HG03159 (cell line): ENCODE measurements around the gene SLC34A1.
A peak's percentile ranks its signal among the peaks of the same experiment; 100 is the strongest.
"Not testable (repeated sequence)": the region's sequence is repeated elsewhere in the genome, so short reads cannot be mapped to it uniquely, and the experiment has no call there.

ENCODE experiments used
- ATAC-seq: cut with Tn5 transposase; IDR thresholded peaks from one replicate; pipeline ENCODE4 v1.9.1; 2021; ENCODE audit warnings: mild to moderate bottlenecking, moderate library complexity; ENCODE audit not compliant: unreplicated experiment

The SLC34A1 gene, protein sequence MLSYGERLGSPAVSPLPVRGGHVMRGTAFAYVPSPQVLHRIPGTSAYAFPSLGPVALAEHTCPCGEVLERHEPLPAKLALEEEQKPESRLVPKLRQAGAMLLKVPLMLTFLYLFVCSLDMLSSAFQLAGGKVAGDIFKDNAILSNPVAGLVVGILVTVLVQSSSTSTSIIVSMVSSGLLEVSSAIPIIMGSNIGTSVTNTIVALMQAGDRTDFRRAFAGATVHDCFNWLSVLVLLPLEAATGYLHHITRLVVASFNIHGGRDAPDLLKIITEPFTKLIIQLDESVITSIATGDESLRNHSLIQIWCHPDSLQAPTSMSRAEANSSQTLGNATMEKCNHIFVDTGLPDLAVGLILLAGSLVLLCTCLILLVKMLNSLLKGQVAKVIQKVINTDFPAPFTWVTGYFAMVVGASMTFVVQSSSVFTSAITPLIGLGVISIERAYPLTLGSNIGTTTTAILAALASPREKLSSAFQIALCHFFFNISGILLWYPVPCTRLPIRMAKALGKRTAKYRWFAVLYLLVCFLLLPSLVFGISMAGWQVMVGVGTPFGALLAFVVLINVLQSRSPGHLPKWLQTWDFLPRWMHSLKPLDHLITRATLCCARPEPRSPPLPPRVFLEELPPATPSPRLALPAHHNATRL

DNA sequence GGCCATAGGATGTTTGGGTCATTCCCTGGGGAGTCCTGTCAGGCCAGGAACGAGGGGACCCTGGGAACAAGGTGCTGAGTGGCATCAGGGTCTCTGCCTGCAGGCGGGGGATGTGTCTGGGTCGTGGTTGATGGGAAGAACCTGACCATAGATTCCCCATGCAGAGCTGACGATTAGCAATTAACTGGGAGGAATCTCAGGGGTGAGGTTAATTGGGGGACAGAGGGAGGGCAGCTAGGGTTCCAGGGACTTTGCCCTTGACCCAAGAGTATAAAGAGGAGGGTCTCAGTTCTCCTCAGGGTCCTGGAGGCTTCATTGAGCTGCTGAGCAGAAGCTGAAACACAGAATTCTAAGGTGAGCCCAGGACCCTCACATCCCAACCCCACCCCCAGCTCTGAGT is at the start of gene SLC34A1:
TSS of gene SLC34A1 (plus strand) at position 301 of the 400 bp plus-strand sequence. CDS start 1,308 bp downstream, outside the sequence.
- ATAC-seq = no peak

DNA sequence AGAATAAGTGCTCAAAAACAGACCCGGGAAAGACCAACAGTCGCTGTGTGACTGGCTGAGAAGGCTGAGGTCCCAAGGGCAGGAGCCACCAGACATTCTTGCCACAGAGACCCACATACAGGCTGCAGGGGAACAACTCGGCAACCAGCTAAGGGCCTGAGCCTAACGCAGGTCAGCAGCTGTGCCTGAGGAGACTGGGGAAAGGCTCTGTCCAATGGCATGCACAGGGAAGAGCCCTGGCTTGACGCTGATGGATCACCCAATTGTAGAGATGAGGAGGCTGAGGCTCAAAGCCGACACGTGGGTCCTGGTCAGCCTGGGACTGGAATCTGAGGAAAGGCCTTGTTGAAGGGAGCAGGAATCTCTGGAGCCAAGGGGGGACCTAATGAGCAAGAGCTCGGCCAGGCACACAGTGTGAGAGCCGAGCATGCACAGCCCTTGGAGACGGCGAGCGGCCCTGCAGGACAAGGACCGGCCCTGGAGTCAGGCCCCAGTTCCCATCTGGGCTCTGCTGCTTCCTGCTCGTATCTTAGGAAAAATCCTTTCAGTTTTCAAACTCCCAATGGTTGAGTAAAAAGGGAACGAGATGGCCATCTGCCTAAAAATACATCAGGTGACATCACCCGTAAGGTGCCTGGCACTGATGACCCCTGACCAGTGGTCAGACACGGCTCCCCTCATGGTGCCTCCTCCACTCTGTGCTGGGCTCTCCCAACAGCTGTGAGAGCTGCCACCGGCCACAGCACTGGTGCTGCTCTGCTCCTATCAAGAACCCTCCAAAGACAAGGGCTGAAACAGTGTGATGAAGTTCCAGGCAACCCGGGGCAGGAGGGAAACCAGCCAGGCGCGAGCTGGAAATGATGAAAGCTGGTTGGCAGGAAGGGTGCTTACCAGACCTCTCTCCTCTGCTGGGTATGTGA is 49.2 kb upstream of the SLC34A1 start:
- ATAC-seq = no peak

DNA sequence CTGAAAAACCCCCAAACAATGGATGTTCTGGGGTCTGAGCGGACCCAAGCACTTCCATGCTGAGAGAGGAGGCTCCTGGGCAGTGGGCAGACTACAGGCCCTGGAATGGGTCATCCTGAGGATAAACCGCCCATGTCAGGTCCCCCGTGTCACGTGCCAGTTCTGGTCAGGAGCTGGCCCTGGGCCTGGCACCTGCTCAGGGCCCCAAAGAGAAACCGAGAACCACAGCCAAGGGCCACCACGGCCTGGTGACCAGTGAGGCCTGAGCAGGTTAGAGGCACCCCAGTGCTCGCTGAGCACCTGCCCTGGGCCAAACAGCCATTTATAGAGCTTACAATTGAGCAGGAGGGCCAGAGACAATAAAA is 48.6 kb upstream of the SLC34A1 start:
- ATAC-seq = no peak

DNA sequence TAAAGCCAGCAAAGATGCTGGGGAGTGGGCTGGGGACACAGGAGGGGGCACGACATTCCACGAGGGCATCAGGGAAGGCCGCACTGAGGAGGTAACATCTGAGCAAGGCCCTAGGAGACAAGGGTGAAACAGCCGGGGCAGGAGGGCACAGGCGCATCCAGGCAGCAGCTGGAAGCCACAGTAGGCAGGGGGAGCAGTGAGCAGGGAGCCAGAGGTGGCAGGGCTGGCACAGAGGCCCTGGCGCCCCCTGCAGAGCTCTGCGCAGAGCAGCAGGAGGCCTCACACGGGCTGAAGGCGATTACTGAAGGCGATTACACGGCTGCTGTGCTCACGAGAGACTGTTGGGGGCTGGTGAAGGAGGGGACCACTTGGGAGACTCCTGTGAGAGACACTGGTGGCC is 48.1 kb upstream of the SLC34A1 start:
- ATAC-seq = no peak

DNA sequence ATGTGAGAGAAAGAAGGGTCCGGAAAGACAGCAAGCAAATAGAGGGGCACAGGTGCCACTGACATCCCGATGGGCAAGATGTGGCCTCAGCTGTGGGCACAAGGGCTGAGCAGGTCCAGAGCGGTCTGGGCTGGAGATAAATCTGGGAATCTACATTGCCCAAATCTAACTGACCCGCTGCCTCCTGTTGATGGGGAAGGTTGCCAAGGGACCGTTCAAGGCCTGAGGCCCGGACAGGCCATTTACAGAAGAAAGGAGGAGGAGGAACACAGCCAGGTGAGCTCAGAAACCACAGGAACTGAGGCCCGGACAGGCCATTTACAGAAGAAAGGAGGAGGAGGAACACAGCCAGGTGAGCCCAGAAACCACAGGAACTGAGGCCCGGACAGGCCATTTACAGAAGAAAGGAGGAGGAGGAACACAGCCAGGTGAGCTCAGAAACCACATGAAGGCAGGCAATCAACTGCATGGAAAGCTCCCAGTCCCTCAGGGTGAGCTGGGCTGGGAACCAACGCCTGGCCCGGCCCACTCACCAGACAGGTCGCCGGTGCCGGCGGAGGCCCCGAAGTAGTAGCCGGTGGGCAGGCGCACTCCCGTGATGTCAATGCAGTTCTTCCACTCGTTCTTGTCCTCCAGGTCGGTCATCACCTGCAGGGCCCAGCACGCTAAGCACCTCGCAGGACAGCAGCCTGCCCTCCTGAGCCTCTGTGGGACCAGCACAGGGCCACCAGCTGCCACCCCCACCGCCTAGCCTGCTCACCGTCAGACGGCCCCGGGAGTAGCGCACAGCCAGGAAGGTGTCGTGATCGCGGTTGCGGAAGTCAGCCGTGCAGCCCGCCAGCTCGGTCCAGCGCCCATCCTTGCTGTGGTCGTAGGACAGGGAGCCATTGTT is 47.4 kb upstream of the SLC34A1 start:
- no peak for ATAC-seq

DNA sequence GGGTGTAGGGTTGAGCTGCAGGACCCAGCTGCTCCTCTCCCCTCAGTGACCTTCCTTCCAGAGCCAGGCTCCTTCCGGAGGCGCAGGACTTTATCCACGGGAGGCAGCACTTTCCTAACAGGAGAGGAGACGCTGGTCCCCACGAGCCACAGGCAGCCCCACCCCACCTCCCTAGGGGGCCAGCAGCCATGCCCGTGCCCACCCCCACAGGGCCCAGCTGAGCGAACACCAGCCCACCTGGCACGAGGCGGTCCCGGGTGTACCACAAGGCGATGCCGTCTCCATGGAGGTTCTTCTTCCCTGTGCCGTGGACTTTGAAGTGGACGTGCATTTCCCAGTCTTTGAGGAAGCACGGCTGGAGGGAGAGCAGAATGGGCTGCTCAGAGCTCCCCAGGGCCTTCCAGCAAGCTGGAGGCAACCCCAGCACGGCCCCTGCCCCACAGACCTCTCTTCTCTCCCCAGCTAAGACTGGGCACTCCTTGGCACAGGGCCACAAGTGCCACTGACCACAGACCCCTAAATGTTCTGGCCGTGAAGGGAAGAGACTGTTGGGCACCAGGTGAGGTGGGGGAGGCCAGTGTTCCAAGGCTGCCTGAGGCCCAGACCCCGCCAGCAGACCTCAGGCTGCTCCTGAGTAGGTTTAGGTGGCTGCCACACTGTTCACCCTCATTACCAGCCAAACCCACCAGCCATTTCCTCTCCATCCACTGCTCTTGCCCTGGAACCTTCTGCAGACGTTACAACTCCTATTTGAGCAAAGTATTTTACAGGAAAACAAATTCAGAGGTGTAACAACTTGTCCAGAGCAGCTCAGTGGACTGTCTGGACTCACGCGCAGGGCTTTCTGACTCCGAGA is 45.8 kb upstream of the SLC34A1 start:
- ATAC-seq = no peak

DNA sequence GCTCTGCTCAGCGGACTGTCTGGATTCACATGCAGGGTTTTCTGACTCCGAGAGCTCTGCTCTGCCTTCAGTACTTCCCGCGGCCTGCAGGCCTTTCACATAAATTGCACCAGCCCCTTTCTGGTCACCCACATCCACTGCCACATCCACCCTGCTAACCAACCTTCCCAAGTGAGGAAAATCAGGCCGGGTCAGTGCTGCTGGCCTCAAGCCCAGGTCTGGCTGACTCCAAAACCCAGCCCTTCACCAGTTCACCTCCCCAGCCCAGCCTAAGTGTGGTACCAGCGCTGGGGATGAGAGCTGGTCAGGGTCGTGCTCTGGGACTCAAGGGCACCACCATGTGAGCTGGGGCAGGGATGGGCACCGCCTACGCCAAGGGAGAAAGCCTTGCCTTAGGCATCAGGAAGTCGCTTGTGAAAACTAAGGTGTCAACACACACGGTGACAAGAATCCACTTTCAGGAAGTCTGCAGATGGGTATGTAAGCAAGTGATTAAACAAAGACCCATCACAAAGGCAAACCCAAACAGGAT is 45.1 kb upstream of the SLC34A1 start:
- no peak for ATAC-seq

DNA sequence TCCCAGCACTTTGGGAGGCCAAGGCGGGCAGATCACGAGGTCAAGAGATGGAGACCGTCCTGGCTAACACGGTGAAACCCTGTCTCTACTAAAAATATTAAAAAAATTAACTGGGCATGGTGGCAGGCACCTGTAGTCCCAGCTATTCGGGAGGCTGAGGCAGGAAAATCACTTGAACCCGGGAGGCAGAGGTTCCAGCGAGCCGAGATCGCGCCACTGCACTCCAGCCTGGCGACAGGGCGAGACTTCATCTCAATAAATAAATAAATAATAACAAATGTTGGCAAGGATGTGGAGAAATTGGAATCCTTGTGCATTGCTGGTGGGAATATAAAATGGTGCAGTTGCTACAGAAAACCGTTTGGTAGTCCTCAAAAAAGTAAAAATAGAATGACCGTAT is 41.2 kb upstream of the SLC34A1 start:
- ATAC-seq = not testable (repeated sequence)

DNA sequence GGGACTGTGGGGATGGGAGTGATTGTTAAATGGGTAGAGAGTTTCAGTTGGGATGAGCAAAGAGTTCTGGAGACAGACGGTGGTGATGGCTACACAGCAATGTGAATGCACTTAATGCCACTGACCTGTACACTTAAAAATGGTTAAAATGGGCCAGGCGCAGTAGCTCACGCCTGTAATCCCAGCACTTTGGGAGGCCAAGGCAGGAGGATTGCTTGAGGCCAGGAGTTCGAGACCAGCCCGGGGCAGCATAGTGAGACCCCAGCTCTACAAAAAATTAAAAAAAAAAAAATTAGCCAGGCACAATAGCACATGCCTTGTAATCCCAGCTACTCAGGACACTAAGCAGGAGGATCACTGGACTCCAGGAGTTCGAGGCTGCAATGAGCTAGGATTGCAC is 40.5 kb upstream of the SLC34A1 start:
- ATAC-seq = no peak

DNA sequence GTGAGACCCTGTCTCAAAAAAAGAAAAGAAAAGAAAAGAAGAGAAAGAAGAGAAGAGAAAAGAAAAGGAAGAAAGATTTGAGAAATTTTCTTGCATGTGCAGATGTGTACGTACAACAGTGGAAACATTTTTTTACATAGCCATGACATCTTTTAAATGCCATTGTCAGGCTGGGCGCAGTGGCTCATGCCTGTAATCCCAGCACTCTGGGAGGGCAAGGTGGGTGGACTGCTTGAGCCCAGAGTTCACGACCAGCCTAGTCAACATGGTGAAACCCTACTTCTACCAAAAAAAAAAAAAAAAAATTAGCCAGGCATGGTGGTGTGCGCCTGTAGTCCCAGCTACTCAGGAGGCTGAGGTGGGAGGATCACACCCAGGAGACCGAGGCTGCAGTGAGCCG is 39.3 kb upstream of the SLC34A1 start:
- ATAC-seq = no peak

DNA sequence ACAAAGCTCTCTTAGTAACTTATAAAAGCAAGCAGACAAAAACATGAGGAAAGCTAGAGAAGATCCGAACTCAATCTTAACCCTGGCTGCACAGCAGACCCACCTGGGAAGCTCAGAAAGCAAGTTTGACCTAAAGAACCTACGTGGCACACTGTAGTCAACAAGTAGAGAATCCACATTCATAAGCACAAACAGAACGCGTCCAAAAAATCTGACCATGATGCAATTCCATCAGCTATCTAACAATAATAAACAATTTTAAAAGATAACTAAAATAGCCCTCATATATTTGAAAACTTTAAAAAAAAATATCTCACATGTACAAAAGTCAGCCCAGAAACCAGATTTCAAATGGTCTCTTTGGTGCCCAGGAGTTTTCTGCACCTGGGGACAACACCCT is 37.4 kb upstream of the SLC34A1 start:
- ATAC-seq = no peak

DNA sequence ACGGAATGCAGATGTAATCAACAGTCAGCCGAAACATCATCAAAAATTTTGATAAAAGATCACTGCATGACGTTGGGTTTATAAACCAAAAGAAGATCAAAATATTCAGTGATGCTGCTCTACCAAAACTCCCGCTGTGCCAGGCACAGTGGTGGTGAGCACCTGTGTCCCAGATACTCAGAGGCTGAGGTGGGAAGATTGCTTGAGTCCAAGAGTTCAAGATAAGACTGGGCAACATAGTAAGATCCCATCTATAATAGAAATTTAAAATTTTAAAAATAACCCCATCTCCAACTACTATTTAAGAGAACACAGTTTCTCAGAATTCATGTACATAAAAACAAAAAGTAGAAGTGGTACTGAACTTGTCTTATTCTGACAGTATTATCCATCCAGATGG is 36.5 kb upstream of the SLC34A1 start:
- no peak for ATAC-seq

DNA sequence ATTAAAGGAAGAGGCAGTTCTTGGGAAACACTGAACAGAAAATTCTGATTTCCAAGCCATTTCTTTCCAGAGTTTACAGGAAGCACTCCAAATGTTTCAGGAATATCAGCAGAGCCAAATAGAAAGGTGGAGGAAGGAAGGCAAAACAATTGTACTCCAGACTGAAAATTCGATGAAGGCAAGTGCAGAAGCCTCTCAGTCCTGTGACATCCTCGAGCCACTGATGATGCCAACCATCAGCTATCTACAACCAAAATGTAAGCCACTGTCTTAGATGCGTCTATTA is 34.9 kb upstream of the SLC34A1 start:
- no peak for ATAC-seq

DNA sequence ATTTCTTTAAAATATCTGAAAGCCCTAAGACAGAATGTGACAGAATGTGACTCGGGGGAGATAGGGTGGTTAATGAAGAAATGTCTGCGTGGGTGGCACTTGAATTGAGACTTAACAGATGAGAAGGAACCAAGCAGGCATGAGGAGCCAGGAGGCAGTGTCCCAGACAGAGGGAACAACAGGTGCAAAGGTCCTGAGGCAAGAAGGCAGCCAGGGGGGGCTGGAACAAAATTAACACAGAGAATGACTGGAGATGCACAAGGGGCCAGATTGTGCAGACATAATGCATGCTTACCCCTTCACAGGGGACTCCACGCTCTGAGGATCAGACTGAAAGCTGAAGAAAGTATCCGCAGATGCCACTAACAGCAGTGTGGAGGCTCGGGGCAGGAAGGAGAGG is 34.5 kb upstream of the SLC34A1 start:
- ATAC-seq = no peak

DNA sequence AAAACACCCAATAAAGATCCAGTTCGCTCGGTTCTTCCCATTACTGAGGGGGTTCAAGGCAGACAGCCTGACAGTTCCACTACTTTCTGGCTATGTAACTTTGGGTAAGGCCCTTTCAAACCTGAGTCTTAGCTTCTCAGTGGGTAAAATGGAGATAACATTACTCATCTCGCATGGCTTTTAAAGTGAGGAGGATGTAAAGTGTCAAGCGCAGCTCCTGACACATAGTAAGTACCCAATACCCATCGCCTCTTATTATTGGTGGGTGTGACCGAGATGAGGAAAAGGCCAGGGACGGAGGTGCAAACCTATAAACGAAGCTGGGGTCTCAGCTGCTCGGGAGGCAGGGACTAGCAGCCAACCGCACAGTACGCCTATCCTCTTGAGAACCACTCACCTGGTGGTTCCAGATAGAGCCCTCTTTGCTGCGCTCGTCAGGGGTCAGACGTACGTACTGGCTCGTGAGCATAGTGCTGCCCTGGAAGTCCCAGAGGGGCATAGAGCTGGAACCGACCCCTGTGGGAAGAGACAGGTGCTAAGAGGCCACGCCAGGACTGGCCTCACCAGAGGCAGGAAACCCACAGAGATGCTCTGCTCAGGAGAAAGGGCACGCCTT is 33.4 kb upstream of the SLC34A1 start:
- ATAC-seq = no peak

DNA sequence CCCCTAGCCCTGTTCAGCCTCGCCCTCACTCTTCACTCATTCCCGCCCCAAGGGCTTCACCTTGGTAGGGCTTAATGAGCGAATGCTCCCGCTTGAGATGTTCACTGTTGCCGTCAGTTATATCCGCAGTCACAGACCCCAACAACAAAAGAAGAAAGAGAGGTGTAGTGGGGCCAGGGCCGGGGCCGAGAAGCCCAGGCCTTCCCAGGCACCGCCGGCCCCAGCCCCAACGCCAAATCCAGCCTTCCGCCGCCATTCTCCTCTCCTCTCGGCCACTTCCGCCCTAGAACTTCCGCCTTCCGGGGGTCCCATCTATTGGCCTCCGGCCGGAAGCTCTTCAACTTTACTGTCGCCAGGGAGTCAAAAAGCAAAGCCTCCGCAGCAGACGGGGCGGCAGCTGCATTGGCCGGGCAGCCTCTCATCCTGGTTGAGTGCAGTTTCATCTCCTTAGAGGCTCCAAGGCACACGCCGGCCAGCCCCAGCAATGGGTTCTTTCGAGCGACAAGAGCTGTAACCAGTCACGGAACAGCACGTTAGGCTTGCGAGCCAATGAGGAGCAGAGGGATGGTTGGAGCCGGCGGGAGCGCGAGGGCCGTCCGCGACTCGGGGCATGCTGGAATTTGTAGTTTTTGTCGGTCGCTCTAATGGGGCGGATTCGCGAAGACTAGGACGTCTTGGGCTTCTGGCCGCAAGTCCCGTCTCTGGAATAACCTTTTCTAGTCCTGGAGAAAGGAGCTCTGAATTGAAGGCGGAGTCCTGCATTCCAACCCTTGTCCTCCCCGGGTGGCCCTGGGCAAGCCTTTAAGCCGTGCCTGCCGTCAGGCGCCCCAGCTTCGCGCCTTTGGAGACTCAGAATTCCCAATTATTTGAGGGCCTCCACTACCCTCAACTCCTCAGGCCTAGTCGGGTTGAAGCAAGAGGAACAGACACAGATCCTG is 32.6 kb upstream of the SLC34A1 start, which contains the start of gene LMAN2:
TSS of gene LMAN2 (minus strand) at position 277 of the 938 bp plus-strand sequence. CDS start at position 256, 21 bp downstream.
- peak; percentile 90 for ATAC-seq

DNA sequence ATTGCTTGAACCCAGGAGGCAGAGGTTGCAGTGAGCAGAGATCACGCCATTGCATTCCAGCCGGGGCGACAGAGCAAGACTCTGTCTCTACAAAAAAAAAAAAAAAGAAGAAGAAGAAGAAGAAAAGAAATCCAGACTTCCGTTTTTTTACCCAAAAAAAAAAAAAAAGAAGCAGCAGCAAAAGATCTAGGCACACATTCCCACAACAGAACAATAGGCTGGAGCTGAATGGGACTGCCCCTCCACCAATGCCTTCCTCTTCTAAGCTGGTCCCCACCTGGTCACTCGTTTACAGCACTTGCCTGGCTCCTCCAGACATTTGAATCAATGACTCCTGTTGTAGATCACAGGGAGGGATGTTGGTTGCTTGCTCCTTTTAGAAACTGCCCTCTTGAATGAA is 31.1 kb upstream of the SLC34A1 start:
- ATAC-seq = no peak

DNA sequence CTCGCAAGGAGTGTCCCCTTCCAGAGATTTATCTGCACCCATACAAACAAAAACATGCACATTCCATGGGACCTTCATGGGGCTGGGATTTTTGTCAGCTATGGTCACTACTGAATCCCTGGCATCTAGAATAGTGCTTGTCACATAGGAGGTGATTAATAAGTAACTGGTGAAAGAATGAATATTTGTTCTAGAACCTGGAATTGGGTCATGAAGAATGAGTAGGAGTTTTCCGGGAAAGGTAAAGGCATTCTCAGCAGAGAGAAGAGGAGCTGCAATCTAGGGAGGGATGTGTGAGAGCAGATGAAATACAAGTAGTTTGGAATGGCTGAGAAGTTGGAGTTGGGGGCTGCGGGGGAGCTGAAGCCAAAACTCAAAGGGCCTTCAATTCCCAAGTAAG is 30.0 kb upstream of the SLC34A1 start:
- ATAC-seq = no peak
